ENCODE data around the gene KIF5A.

GRCh38 chr12:57527184-57527583 lies 22.7 kb upstream of the KIF5A start:
- TF ChIP-seq, protein P1, sequence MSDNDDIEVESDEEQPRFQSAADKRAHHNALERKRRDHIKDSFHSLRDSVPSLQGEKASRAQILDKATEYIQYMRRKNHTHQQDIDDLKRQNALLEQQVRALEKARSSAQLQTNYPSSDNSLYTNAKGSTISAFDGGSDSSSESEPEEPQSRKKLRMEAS (IDR thresholded peaks at IDR 0.05; ENCODE audit: low read depth), result no peak
- no peak for TF ChIP-seq EP300 (IDR thresholded peaks at IDR 0.05; ENCODE audit: borderline replicate concordance in 1 of 2, low read depth in 1 of 2, low read length in 1 of 2)
- no peak for TF ChIP-seq RAD21 (IDR thresholded peaks at IDR 0.05; ENCODE audit: low read length)
- TF ChIP-seq, protein P2, sequence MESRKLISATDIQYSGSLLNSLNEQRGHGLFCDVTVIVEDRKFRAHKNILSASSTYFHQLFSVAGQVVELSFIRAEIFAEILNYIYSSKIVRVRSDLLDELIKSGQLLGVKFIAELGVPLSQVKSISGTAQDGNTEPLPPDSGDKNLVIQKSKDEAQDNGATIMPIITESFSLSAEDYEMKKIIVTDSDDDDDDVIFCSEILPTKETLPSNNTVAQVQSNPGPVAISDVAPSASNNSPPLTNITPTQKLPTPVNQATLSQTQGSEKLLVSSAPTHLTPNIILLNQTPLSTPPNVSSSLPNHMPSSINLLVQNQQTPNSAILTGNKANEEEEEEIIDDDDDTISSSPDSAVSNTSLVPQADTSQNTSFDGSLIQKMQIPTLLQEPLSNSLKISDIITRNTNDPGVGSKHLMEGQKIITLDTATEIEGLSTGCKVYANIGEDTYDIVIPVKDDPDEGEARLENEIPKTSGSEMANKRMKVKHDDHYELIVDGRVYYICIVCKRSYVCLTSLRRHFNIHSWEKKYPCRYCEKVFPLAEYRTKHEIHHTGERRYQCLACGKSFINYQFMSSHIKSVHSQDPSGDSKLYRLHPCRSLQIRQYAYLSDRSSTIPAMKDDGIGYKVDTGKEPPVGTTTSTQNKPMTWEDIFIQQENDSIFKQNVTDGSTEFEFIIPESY (IDR thresholded peaks at IDR 0.05; ENCODE audit: borderline replicate concordance, low read depth), result no peak
- TF ChIP-seq CHD2 (IDR thresholded peaks at IDR 0.05; ENCODE audit: low read length, partially characterized antibody), result no peak
- TF ChIP-seq, protein P3, sequence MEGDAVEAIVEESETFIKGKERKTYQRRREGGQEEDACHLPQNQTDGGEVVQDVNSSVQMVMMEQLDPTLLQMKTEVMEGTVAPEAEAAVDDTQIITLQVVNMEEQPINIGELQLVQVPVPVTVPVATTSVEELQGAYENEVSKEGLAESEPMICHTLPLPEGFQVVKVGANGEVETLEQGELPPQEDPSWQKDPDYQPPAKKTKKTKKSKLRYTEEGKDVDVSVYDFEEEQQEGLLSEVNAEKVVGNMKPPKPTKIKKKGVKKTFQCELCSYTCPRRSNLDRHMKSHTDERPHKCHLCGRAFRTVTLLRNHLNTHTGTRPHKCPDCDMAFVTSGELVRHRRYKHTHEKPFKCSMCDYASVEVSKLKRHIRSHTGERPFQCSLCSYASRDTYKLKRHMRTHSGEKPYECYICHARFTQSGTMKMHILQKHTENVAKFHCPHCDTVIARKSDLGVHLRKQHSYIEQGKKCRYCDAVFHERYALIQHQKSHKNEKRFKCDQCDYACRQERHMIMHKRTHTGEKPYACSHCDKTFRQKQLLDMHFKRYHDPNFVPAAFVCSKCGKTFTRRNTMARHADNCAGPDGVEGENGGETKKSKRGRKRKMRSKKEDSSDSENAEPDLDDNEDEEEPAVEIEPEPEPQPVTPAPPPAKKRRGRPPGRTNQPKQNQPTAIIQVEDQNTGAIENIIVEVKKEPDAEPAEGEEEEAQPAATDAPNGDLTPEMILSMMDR (IDR thresholded peaks at IDR 0.05), result no peak
